Prostate gland (tissue), 2 donors: ENCODE data around the gene ZC3H12D.

Experiments used
- POLR2AphosphoS5 ChIP-seq: sonication (generic); formaldehyde crosslinking; IDR thresholded peaks from one replicate; pipeline ENCODE4 v1.6.1; 2017; ENCODE audit warnings: antibody characterized with exemption
- TF ChIP-seq, protein P1 (sequence below), 4 experiments: fragments of 200-600 bp in 2 of 4; fragments of 450-650 bp in 2 of 4; sonication (generic) in 2 of 4; IDR thresholded peaks; 1 replicate in 3 of 4; 2 replicates in 1 of 4; pipeline ENCODE4 v1.5.1; 2016 to 2019; ENCODE audit warnings: antibody characterized with exemption in 4 of 4, mild to moderate bottlenecking in 2 of 4, moderate library complexity in 2 of 4

DNA sequence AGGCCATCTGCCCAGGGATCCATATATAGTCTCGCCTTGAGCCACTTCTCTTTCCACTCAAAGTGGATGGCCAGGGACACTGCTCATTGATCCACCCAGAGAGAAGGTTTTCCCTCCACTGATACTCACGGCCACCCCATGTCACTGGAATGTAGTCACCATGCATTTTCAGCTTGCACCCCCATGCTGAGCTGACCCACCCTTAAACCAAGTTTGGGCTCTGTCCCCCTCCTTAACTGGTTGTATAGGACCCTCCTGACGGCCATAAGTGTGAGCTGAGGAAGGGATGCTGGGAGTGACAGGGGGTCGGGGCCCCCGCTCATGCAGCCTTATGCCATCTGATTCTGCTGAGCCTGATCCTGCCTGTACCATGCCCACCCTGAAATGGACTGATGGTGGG lies 59.1 kb downstream of the ZC3H12D start:
- TF ChIP-seq, protein P1, sequence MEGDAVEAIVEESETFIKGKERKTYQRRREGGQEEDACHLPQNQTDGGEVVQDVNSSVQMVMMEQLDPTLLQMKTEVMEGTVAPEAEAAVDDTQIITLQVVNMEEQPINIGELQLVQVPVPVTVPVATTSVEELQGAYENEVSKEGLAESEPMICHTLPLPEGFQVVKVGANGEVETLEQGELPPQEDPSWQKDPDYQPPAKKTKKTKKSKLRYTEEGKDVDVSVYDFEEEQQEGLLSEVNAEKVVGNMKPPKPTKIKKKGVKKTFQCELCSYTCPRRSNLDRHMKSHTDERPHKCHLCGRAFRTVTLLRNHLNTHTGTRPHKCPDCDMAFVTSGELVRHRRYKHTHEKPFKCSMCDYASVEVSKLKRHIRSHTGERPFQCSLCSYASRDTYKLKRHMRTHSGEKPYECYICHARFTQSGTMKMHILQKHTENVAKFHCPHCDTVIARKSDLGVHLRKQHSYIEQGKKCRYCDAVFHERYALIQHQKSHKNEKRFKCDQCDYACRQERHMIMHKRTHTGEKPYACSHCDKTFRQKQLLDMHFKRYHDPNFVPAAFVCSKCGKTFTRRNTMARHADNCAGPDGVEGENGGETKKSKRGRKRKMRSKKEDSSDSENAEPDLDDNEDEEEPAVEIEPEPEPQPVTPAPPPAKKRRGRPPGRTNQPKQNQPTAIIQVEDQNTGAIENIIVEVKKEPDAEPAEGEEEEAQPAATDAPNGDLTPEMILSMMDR (IDR thresholded peaks at IDR 0.05): no peak
- no peak for TF ChIP-seq POLR2AphosphoS5
